GM21786 (cell line): ENCODE data around the gene PSORS1C1.
"Not testable (repeated sequence)": the region's sequence is repeated elsewhere in the genome, so short reads cannot be mapped to it uniquely, and the experiment has no call there.

Experiments
- ATAC-seq: cut with Tn5 transposase; IDR thresholded peaks from one replicate; pipeline ENCODE4 v1.9.1; 2021; ENCODE audit not compliant: unreplicated experiment

PSORS1C1 gene

DNA sequence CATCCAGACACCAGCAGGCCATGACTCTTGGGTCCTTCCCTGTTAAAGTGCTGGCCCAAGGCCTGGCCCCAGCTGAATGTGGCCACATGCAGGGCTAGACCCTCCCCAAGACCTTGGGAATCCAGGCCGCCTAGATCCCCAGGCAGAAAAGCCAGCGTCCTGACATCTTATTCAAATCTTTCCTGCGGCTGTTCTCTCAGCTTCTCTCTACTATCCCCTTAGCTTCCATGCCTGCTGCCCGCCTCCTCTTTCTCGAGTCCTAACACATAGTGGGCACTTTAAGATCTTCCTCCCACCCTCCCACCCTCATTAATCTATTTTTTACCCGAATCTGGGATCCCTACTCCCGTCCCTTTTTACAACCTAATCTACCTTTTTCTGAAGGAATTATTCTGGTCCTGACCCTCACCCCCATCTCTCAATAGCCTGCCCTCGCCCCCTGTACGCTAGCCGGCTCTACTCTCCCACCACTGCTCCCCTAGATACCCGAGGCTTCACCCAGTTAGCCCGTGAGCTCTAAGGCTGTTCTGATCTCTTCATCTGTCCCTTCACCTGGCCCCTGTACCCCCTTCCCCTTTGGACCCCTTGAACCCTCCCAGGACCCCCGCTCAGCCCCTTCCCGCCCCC is 43.0 kb downstream of the PSORS1C1 start, which contains the start of gene CCHCR1:
Gene CCHCR1 (minus strand): TSS at position 290 of the 627 bp plus-strand sequence. CDS start 202 bp downstream, at position 88.
- ATAC-seq = peak; percentile 2

DNA sequence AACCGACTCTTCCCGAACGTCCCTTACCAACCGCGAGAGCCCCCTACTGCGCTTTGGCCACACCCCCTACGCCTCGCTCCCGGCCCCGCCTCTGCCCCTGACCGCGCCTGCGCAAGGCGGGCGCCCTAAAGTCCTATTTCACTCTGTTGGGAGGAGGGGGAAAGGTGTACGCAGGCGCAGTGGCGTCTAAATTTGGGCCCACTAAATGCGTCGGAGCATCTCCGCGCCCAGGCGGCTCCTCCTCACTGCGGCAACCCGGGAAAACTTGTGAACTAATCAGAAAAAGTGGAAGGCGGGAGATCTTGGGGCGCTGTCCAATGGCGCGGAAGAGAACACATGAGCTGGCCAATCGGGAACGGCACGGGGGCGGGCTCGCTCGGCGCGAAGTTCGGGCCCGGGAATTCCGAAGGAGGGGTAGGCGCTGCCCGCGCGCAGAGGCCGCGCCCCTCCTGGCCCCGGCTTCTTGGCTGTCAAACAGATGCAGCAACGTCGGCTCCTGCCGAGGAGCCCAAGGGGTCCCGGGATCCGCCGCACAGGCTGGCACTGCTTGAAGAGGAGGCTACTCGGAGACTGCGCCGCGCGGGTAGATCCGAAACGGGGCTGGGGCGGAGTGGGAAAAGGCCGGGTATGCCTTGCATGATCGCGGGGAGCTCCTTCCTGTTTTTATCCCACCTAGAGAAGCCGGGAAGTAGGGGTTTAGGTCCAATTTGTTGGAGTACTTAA is 43.7 kb downstream of the PSORS1C1 start, which contains the start of gene TCF19:
Gene TCF19 (plus strand): TSS at position 450 of the 723 bp plus-strand sequence. CDS start 881 bp downstream, outside the sequence.
- peak; percentile 89 for ATAC-seq

DNA sequence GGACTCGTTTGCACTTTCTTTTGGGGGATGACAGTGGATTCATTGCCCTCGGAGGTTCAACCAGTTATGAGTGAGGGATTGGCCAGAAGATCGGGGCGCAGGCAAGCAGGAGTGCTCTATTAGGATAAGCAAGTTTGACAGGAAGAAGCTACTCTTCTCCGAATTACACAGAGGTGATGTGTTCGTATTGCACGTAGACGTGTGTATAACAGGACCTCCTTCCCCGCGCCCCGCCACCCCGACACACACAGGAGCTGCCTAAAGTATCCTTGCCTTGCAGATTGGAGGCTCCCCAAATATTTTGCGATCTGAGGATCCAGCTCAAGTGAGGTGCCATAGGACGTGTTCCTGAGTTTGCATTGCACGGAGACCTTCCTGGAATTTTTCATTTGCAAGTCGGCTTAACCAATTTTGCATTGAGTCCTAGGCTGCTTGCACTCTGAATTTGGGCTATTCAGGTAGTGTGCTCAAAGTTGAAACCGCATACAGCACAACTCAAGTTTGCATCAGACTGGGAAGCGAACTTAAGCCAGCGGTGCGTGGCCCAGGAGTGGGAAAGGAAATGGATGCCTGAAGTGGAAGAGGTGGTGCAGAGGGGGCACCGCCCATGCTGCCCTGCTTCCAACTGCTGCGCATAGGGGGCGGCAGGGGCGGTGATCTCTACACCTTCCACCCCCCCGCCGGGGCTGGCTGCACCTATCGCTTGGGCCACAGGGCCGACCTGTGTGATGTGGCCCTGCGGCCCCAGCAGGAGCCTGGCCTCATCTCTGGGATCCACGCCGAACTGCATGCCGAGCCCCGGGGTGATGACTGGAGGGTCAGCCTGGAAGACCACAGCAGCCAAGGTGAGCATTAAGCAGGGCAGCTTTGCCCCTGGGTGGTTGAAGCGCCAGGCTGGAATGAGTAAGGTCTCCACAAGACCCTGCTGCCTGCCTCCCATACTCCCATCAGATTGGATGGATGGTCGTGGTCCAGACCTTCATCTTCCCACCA is 44.6 kb downstream of the PSORS1C1 start:
- ATAC-seq = no peak

DNA sequence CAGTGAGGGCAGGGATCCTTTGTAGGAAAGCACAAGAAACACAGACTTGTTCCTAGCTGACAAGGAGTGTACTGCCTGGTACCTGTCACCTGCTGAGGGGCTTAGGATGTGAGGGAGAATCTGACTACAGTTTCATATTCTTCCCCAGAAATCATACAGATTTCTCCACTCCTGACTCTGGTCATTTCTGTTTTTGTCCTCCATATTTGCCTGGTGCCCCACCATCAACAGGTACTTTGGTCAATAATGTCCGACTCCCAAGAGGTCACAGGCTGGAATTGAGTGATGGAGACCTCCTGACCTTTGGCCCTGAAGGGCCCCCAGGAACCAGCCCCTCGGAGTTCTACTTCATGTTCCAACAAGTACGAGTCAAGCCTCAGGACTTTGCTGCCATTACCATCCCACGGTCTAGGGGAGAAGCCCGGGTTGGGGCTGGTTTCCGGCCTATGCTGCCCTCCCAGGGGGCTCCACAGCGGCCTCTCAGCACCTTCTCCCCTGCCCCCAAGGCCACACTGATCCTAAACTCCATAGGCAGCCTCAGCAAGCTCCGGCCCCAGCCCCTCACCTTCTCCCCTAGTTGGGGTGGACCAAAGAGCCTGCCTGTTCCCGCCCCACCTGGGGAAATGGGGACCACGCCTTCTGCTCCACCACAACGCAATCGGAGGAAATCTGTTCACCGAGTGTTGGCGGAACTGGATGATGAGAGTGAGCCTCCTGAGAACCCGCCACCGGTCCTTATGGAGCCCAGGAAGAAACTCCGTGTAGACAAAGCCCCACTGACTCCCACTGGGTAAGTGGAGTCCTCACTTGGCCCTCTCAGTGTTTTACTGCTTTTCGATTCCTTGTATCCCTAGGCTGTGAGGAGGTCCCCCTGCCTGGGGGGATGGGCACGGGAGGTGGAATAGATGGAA is 46.9 kb downstream of the PSORS1C1 start:
- ATAC-seq = no peak

DNA sequence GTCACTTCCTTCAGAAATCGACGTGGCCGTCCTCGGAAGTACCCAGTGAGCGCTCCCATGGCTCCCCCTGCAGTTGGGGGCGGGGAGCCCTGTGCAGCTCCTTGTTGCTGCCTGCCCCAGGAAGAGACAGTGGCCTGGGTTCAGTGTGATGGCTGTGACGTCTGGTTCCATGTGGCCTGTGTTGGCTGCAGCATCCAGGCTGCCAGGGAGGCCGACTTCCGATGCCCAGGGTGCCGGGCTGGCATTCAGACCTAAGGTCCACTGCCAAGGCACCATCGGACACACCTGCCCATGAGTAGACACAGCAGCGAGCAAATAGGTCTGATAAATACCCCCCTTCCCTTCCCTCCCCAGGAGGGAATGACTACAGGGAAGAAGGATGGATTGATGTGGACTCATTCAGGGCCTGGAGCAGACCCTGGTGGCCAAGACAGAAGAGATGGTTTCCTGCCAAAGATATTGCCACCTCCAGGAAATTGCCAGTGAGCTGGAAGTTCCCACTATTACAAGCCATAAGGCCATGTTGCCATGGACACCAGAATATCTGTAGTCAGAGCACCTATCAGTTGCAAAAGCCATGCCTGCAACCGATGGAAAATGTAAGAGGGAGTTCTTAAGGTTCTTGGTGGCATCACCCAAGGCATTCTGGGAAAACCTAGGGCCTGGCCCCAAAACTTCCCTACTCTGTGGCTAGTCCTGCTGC is 48.0 kb downstream of the PSORS1C1 start:
- no peak for ATAC-seq

DNA sequence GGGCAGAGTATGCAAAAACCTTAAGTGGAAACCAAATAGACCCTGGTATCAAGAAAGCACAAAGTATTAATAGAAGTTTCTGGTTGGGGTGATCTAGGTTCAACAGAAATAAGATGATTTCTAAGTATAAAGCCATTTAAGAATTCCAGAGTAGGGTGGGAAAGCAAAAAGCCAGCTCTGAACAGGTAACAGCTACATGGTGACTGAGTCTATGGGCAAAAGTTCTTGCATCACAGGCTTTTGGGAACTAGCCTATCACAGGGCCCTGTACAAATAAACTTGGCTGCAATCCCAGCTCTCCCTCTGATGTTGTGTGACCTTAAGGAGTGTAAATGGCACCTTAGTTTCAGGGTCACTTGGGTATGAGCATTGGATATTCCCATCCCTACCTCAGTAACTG is 49.3 kb downstream of the PSORS1C1 start:
- ATAC-seq = no peak

DNA sequence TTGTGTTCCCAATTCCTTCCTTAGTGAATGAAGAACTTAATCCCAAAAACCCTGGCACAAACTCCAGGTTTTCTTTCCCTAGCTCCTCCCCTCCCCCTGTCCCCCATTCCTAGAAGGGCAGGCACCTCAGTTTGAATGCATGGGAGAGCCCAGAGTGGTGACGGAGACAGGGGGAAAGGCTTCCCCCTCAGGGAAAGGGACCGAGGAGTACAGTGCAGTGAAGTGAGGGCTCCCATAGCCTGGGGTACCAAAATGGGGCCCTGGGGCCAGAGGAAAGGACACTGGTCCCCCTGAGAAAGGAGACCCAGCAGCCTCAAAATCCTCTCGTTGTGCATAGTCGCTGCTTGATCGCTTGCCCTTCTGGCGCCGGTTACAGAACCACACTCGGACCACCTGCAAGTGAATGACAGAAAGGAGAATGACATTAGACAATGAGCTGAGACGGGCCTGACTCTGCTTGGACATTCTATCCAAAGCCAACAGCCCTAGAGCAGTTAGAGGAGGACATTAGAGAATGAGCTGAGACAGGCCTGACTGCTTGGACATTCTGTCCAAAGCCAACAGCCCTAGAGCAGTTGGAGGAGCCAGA is 50.0 kb downstream of the PSORS1C1 start:
- ATAC-seq = peak; percentile 5

DNA sequence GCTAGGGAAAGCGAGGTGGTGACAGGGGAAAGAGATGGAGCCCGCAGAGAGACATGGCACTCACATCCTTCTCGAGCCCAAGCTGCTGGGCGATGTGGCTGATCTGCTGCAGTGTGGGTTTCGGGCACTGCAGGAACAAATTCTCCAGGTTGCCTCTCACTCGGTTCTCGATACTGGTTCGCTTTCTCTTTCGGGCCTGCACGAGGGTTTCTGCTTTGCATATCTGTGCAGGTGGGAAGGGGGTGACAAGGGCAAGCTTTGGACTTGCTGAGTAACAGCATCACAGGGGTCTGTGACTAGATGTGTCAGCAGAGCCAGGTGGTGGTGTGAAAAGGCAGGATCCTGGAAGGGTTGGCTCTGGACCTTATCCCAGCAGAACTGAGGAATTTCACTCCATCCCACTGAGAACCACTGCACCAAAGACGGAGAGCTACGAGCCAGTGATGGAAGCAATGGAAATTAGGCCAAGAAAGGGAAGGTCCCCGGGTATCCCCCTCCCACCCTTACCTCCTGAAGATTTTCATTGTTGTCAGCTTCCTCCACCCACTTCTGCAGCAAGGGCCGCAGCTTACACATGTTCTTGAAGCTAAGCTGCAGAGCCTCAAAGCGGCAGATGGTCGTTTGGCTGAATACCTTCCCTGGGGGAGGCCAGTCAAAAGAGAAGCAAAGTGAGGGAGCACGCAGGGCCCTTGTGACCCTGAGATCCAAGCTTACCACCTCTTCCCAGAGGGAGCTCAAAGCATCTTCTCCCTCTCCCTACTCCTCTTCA is 50.6 kb downstream of the PSORS1C1 start:
- ATAC-seq = peak; percentile 82

DNA sequence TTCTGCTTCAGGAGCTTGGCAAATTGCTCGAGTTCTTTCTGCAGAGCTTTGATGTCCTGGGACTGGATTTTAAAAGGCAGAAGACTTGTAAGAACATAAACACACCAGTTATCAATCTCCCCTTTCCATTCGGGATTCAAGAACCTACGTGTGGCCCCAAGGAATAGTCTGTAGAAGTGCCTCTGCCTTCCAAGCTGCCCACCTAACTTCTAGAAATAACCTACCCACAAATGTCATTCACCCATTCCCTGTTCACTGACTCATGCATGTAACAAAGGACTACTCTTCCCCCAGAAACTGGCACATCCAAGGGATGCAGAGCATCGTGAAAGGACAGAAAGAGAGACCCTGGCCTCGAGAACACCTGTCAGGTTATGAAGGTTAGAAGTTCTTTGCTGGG is 51.4 kb downstream of the PSORS1C1 start:
- ATAC-seq = no peak

DNA sequence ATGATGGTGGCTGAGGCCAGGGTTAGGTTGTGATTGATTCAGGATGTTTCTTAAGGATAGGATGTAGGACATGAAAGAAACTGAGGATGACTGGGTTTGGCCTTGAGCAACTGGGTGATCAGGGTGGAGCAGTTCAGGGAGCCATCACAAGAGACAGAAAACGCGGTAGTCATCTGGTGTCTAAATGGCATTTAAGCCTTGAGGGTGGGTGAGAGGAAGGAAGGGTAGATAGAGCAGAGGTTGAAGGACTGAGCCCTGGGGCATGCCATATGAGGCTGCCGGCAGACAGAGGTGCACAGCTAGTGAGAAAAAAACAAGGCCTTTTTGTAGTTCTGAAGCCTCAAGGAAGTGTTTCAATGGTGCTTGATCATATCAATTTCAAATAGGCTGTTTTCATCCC is 54.0 kb downstream of the PSORS1C1 start:
- no peak for ATAC-seq

DNA sequence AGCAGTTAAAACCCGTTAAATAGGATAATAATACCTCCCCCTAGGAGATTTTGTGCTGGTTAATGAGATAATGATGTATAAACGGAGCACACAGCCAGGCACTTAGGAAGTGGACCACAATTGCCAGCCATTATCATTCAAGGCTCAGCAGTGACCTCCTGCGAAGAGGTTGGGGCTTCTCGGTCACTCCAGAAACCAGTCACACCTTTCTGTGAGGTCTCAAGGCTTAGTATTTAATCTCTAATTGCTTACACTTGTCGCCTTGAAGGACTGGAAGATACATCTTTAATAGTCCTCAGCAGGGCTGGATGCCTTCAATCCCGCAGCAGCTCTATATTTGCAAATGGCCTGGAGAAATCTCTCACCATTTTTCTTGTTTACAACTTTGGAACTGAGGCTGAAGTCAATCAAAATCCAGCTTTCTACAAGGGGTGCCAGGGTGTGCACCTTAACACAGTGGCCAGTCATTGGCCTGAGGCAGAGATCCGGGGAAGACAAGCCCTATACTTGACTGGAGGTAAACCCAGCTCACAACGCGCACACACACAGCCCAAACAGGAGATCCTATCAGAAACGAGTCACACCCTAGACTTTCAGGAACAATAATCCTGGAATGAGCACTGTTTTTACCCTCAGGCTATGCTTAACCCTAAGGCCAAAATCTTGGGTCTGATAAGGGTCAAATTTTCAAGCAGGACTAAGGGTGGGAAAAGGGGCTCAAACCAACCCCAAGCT is 54.7 kb downstream of the PSORS1C1 start:
- ATAC-seq = no peak

DNA sequence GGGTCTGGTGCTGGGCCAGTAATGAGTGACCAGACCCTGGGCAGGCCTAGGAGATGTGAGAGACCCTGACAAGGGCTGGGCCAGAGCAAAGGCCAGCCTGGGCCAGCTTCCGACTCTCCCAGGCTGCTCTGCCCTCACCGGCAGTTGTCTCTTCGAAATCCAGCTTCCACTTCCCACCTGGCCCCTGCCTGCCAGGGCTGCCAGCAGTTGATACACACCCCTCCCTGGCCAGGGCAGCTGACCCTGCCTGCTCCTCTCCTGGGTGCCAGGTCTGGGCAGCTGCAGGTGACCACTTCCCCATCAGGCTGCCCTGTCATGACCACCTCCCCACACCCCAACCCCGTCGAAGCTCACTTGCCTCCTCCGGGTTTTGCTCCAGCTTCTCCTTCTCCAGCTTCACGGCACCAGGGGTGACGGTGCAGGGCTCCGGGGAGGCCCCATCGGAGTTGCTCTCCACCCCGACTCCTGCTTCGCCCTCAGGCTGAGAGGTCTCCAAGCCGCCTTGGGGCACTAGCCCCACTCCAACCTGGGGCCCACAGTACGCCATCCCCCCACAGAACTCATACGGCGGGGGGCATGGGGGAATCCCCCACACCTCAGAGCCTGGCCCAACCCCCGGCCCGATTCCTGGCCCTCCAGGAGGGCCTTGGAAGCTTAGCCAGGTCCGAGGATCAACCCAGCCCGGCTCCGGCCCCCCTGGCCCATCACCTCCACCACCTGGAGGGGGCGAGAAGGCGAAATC is 55.4 kb downstream of the PSORS1C1 start:
- not testable (repeated sequence) for ATAC-seq

DNA sequence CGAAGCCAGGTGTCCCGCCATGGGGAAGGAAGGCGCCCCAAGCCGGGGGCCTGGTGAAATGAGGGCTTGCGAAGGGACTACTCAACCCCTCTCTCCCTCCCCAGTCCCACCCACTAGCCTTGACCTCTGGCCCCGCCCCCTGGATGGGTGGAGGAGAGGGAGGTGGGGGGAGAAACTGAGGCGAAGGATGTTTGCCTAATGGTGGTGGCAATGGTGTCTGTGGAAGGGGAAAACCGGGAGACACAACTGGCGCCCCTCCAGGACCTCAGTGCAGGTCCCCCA is 55.9 kb downstream of the PSORS1C1 start, which contains the start of gene POU5F1:
Gene POU5F1 (minus strand): TSS at position 83 of the 282 bp plus-strand sequence. CDS start 62 bp downstream, at position 21.
- ATAC-seq = no peak

DNA sequence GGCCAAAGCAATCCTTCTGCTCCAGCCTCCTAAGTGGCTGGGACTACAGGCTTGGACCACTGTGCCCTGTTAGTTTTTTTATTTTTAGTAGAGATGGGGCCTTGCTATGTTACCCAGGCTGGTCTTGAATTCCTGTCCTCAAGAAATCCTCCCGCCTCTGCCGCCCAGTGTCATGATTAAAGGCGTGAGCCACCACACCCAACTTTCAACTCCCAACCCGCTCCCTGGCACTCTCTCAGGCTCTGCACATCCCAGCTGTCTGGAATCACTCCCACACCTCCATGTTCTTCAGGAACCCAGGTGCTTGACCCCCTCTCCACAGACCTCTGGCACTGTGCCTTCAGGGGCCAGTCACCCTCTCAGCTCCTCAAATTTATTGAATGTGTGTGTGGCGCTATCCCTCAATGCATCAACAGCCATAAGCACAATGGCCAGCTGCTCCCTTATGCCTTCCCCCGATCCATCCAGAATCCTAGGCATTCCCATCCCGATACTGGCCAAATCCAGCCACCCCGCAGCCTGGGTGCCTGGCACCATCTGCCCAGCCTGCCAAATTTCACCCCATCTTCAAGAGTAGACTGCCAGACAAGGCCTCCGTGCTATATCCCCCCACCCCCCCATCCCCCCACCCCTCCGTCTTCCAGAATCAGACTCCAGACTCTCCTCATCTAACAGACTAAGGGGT is 56.5 kb downstream of the PSORS1C1 start:
- ATAC-seq = no peak

DNA sequence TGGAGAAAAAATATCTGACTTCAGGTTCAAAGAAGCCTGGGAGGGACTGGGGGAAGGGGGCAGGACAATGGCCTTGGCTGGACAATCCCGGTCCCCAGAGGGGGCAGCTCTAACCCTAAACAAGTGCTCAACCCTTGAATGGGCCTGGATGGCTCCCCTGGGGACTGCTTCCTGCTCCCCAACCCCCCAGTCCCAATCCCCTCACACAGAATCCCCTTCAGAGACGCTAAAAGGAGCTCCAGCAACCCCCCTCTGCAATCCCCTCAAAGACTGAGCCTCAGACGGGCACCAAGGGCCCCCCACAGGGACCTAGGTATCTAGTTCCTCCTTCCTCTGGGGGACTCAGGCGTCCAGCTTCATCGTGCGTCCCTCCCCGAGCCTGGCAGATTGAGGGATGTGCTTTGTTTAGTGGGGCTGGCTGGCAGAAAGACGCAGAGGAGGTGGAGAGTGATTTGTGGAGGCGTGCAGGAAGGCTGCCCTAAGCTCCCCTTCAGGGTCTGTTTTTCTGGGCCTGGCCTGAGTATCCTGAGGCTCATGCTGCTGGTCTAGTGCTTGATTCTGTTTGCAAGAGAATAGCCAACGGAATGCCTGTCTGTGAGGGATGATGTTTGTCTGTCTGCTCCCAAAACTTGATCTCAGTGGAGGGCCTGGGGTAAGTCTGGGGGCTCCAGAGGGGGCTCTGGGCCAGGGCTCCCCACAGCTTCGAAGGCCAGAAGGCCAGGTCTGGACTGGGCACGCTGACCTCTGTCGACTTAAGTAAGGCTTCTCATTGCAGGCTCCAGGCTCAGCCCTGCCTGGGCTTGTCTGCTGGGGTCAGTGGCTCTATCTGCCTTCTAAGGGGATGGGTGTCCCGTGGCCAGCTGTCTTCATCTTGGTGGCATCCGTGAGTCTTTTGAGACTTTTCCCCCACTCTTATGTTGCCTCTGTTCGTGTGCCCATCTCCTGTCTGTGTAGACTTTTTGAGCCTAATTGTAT is 57.6 kb downstream of the PSORS1C1 start:
- ATAC-seq = no peak
